Body of pancreas (tissue), 4 donors: ENCODE measurements around the gene TNFAIP8L1. TPM values are rescaled to one million over a fixed set of nuclear protein-coding genes. Genes with fewer than 3 reads are reported as not detected.

ENCODE experiments used
- ATAC-seq: fragments of 150-250 bp; one replicate; pipeline ENCODE4 v1.9.1; 2016
- DNase-seq, 4 donors: peaks; one replicate each; pipeline ENCODE4 v3.0.0-alpha.2; 2019
- H3K27ac ChIP-seq, 4 donors: fragments of 200-600 bp; sonication (generic); 1 replicate in 3 of 4; 2 replicates in 1 of 4; pipeline versions ENCODE4 v1.5.1 to v1.6.1; 2016 to 2019; ENCODE audit warnings: mild to moderate bottlenecking in 1 of 4, mixed read lengths in 1 of 4, moderate library complexity in 1 of 4
- H3K27me3 ChIP-seq, 2 donors: fragments of 200-600 bp; sonication (generic); one replicate each; pipeline ENCODE4 v1.6.0; 2016; ENCODE audit warnings: mild to moderate bottlenecking in 1 of 2
- H3K36me3 ChIP-seq, 2 donors: fragments of 200-600 bp; sonication (generic); replicated peaks in 1 of 2; 2 replicates each; pipeline ENCODE4 v1.5.1; 2016; ENCODE audit warnings: low read depth in 2 of 2; ENCODE audit not compliant: insufficient read depth in 1 of 2
- H3K4me1 ChIP-seq: fragments of 200-600 bp; sonication (generic); one replicate; pipeline ENCODE4 v1.6.0; 2016
- H3K4me3 ChIP-seq, 2 donors: fragments of 200-600 bp; sonication (generic); 1 replicate in 1 of 2; 2 replicates in 1 of 2; pipeline ENCODE4 v1.5.1; 2016 to 2019
- H3K9me3 ChIP-seq, 3 donors: fragments of 200-600 bp; sonication (generic); 1 replicate in 2 of 3; 2 replicates in 1 of 3; pipeline ENCODE4 v1.5.1; 2016
- CTCF ChIP-seq, 7 experiments: fragments of 450-650 bp in 4 of 7; fragments of 200-600 bp in 3 of 7; sonication (generic) in 3 of 7; IDR thresholded peaks; one replicate each; pipeline ENCODE4 v1.5.1; 2016 to 2019; ENCODE audit warnings: antibody characterized with exemption in 7 of 7
- POLR2A ChIP-seq, 3 donors: fragments of 450-650 bp; IDR thresholded peaks; one replicate each; pipeline ENCODE4 v1.6.1; 2016; ENCODE audit warnings: antibody characterized with exemption in 3 of 3, mild to moderate bottlenecking in 2 of 3
- WGBS, 2 donors: methylation state at CpG; one replicate each; pipeline ENCODE4 v1.1.5; 2017; 5-methylcytosine and 5-hydroxymethylcytosine counted together
- intact Hi-C: fragments of 100-400 bp; cut with DNase I; formaldehyde crosslinking; loops from one replicate; pipeline ENCODE4 v1.15.1; 2023
- total RNA-seq, 2 donors: library from RNA; depleted of rRNA; stranded (reverse); fragments of >200 nt; gene quantifications; one replicate each; pipeline ENCODE4 v1.1.0, GENCODE V29; 2016

The TNFAIP8L1 gene
- total RNA-seq, 2 donors from 2014 or later: 3.4 to 5.3 TPM

GRCh38 chr19:4688587-4688986 is 49.3 kb downstream of the TNFAIP8L1 start:
- H3K27ac ChIP-seq: no peak overlapping the region
- WGBS, 2 donors: 99% methylated on average over 9 of the region's 26 CpGs; no CpG with 5 or more reads in 1 of the 2 donors
- TF ChIP-seq POLR2A (IDR thresholded peaks at IDR 0.05): no peak
- TF ChIP-seq CTCF (IDR thresholded peaks at IDR 0.05): no peak
- no peaks in the 10 kb centered on the region for H3K9me3 ChIP-seq
- H3K36me3 ChIP-seq: peaks cover 3 to 23% of the 10 kb centered on the region in 2 donors
- H3K27me3 ChIP-seq: no peaks in the 10 kb centered on the region
- intact Hi-C loops: no loop called here
- no peak for ATAC-seq
- no peaks in the 10 kb centered on the region for H3K4me1 ChIP-seq
- no peak overlapping the region for H3K4me3 ChIP-seq
- DNase-seq: no peak

GRCh38 chr19:4689403-4689802 is 50.1 kb downstream of the TNFAIP8L1 start:
- no peak for TF ChIP-seq POLR2A (IDR thresholded peaks at IDR 0.05)
- no peak for TF ChIP-seq CTCF (IDR thresholded peaks at IDR 0.05)
- ATAC-seq: no peak
- DNase-seq: no peak
- Histone ChIP-seq H3K27me3 (no peaks in the 10 kb centered on the region), H3K9me3 (no peaks in the 10 kb centered on the region), H3K4me3 (no peak overlapping the region), H3K4me1 (no peaks in the 10 kb centered on the region), H3K36me3 (peaks cover 3 to 26% of the 10 kb centered on the region in 2 donors), H3K27ac (no peak overlapping the region)
- 92 to 96% methylated on average over 5 to 19 of the region's 19 CpGs for WGBS, 2 donors
- intact Hi-C loops: no loop called here

GRCh38 chr19:4690361-4690760 is 51.0 kb downstream of the TNFAIP8L1 start:
- no peaks in the 10 kb centered on the region for H3K4me1 ChIP-seq
- no peaks in the 10 kb centered on the region for H3K27me3 ChIP-seq
- no peak for DNase-seq
- TF ChIP-seq POLR2A (IDR thresholded peaks at IDR 0.05): no peak
- intact Hi-C loops: no loop called here
- no peaks in the 10 kb centered on the region for H3K9me3 ChIP-seq
- H3K36me3 ChIP-seq: peaks cover 3 to 32% of the 10 kb centered on the region in 2 donors
- no peak overlapping the region for H3K27ac ChIP-seq
- WGBS, 2 donors: 80 to 86% methylated on average over 13 of the region's 13 CpGs
- H3K4me3 ChIP-seq: no peak overlapping the region
- no peak for ATAC-seq

- Histone ChIP-seq H3K9me3 (no peaks in the 10 kb centered on the region), H3K27ac (no peak overlapping the region), H3K4me3 (no peak overlapping the region), H3K4me1 (no peaks in the 10 kb centered on the region), H3K36me3 (peaks cover 4 to 38% of the 10 kb centered on the region in 2 donors), H3K27me3 (no peaks in the 10 kb centered on the region)
- TF ChIP-seq CTCF (IDR thresholded peaks at IDR 0.05): no peak
- no peak for TF ChIP-seq POLR2A (IDR thresholded peaks at IDR 0.05)
- 84 to 94% methylated on average over 9 of the region's 9 CpGs for WGBS, 2 donors
- intact Hi-C loops: no loop called here
- ATAC-seq (no peak), DNase-seq (peak in 1 of 4 donors; percentile 47)
Observed at GRCh38 chr19:4691373-4691772, 52.1 kb downstream of the TNFAIP8L1 start.

GRCh38 chr19:4692251-4693077 is 53.1 kb downstream of the TNFAIP8L1 start:
- no peak overlapping the region for H3K27ac ChIP-seq
- TF ChIP-seq POLR2A (IDR thresholded peaks at IDR 0.05) (no peak), CTCF (IDR thresholded peaks at IDR 0.05) (no peak)
- H3K36me3 ChIP-seq: peaks cover 4 to 40% of the 10 kb centered on the region in 2 donors
- no peaks in the 10 kb centered on the region for H3K4me1 ChIP-seq
- no peaks in the 10 kb centered on the region for H3K9me3 ChIP-seq
- no peaks in the 10 kb centered on the region for H3K27me3 ChIP-seq
- ATAC-seq (no peak), DNase-seq (no peak)
- WGBS, 2 donors: 91% methylated on average over 16 to 27 of the region's 27 CpGs
- no peak overlapping the region for H3K4me3 ChIP-seq
- intact Hi-C loops: no loop called here
